Vagina (tissue), 2 donors: ENCODE data around the gene CTAGE1. TPM values are rescaled to one million over a fixed set of nuclear protein-coding genes. Genes with fewer than 3 reads are reported as not detected.
"Not testable (repeated sequence)": the region's sequence is repeated elsewhere in the genome, so short reads cannot be mapped to it uniquely, and the experiment has no call there.

ENCODE experiments used
- DNase-seq, 2 donors: peaks; one replicate each; pipeline ENCODE4 v3.0.0-alpha.2; 2017; ENCODE audit errors: extremely low spot score in 2 of 2
- H3K27ac ChIP-seq: fragments of 200-600 bp; sonication (generic); one replicate; pipeline ENCODE4 v1.5.1; 2019
- H3K27me3 ChIP-seq: fragments of 200-600 bp; sonication (generic); one replicate; pipeline ENCODE4 v1.5.1; 2019
- H3K36me3 ChIP-seq, 2 donors: fragments of 200-600 bp; sonication (generic); one replicate each; pipeline ENCODE4 v1.5.1; 2017 to 2019
- H3K4me1 ChIP-seq: fragments of 200-600 bp; sonication (generic); one replicate; pipeline ENCODE4 v1.5.1; 2019
- H3K4me3 ChIP-seq, 2 donors: fragments of 200-600 bp; sonication (generic); 1 replicate in 1 of 2; 2 replicates in 1 of 2; pipeline ENCODE4 v1.5.1; 2016 to 2019
- H3K9me3 ChIP-seq: fragments of 200-600 bp; sonication (generic); one replicate; pipeline ENCODE4 v1.5.1; 2019
- POLR2A ChIP-seq, 2 donors: fragments of 450-650 bp; IDR thresholded peaks; one replicate each; pipeline ENCODE4 v1.6.1; 2017; ENCODE audit warnings: antibody characterized with exemption in 2 of 2, mild to moderate bottlenecking in 2 of 2, moderate library complexity in 2 of 2
- POLR2AphosphoS5 ChIP-seq, 2 donors: sonication (generic); formaldehyde crosslinking; IDR thresholded peaks; one replicate each; pipeline ENCODE4 v1.9.0; 2017; ENCODE audit warnings: antibody characterized with exemption in 2 of 2, mild to moderate bottlenecking in 2 of 2, low read depth in 1 of 2; ENCODE audit not compliant: insufficient read depth in 1 of 2
- intact Hi-C: fragments of 100-400 bp; cut with DNase I; formaldehyde crosslinking; loops from one replicate; pipeline ENCODE4 v1.15.1; 2023
- total RNA-seq: library from RNA; depleted of rRNA; stranded (reverse); fragments of >200 nt; gene quantifications from one replicate; pipeline ENCODE4 v1.2.3, GENCODE V29; 2016
- TF ChIP-seq, protein P1 (sequence below), 3 experiments: fragments of 450-650 bp in 2 of 3; fragments of 200-600 bp in 1 of 3; sonication (generic) in 1 of 3; IDR thresholded peaks; one replicate each; pipeline ENCODE4 v1.5.1; 2017 to 2019; ENCODE audit warnings: antibody characterized with exemption in 3 of 3, mild to moderate bottlenecking in 2 of 3, moderate library complexity in 2 of 3

The CTAGE1 gene
- total RNA-seq, 1 donor from 2014 or later, result not detected

DNA sequence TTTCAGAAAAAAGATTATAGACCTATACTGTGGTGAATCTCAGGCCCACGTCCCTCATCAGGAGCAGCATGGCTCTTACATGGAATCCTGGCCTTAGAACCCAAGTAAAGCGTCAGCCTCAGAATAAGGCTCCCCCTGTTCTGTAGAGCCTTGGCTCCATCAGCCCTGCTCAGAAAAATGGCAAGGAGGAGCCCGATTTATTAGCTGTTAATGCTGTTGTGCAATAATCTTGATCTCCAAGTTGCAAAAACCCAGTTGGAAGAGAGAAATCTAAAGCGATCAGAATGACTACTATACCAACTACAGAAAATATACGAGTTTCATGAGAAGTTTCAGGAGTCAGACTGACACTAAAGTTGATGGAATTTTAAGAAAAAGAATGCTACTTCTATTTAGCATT, 35.6 kb upstream of the CTAGE1 start:
- Histone ChIP-seq H3K27me3 (no peaks in the 10 kb centered on the region), H3K4me1 (peaks cover 14% of the 10 kb centered on the region), H3K27ac (no peak overlapping the region), H3K36me3 (no peaks in the 10 kb centered on the region), H3K9me3 (no peaks in the 10 kb centered on the region), H3K4me3 (no peak overlapping the region)
- intact Hi-C loops, result no loop called here
- TF ChIP-seq POLR2AphosphoS5 (IDR thresholded peaks at IDR 0.05; ENCODE audit: insufficient read depth in 1 of 2, low read depth in 1 of 2) (no peak), POLR2A (IDR thresholded peaks at IDR 0.05) (no peak)
- TF ChIP-seq, protein P1, sequence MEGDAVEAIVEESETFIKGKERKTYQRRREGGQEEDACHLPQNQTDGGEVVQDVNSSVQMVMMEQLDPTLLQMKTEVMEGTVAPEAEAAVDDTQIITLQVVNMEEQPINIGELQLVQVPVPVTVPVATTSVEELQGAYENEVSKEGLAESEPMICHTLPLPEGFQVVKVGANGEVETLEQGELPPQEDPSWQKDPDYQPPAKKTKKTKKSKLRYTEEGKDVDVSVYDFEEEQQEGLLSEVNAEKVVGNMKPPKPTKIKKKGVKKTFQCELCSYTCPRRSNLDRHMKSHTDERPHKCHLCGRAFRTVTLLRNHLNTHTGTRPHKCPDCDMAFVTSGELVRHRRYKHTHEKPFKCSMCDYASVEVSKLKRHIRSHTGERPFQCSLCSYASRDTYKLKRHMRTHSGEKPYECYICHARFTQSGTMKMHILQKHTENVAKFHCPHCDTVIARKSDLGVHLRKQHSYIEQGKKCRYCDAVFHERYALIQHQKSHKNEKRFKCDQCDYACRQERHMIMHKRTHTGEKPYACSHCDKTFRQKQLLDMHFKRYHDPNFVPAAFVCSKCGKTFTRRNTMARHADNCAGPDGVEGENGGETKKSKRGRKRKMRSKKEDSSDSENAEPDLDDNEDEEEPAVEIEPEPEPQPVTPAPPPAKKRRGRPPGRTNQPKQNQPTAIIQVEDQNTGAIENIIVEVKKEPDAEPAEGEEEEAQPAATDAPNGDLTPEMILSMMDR (IDR thresholded peaks at IDR 0.05), result no peak
- no peak for DNase-seq

DNA sequence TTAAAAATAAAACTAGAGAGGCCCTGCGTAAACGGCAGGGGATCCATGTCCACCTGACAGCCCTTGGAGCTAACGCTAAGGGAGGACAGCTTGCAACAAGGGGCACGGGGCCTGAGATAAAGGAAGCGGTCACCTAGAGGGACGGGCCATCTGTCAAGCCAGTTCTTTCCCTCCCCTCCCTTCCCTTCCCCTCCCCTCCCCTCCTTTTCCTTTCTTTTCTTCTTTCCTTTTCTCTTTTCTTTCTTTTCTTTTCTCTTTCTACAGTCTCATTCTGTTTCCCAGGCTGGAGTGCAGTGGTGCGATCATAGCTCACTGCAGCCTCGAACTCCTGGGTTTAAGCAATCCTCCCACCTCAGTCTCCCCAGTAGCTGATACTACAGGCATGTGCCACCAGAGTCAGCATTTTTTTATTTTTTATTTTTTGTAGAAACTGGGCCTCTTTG, 34.5 kb upstream of the CTAGE1 start:
- TF ChIP-seq POLR2A (IDR thresholded peaks at IDR 0.05) (no peak), POLR2AphosphoS5 (IDR thresholded peaks at IDR 0.05; ENCODE audit: insufficient read depth in 1 of 2, low read depth in 1 of 2) (no peak)
- TF ChIP-seq, protein P1 (IDR thresholded peaks at IDR 0.05), result no peak
- Histone ChIP-seq H3K9me3 (no peaks in the 10 kb centered on the region), H3K4me1 (peaks cover 14% of the 10 kb centered on the region), H3K36me3 (no peaks in the 10 kb centered on the region), H3K4me3 (no peak overlapping the region), H3K27ac (no peak overlapping the region), H3K27me3 (no peaks in the 10 kb centered on the region)
- intact Hi-C loops, result no loop called here
- DNase-seq, result no peak

DNA sequence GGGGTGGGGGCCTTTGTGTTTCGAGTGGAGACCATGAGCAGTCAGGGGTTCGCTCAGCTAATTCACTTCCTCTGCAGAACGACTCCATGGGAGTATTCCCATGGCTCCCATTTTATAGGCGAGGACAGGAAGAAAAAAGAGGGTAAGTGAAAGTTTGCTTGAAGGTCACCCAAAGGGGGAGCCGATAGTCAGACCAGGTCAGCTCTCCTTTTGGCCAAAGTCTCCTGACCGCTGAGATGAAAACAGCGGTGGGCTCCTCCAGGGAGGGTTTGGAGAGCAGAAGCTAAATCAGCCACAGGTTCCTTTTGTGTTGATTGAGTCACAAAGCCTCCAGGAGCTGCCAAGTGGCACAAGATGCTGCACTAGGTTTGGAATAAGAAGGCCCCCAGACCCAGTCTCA, 34.1 kb upstream of the CTAGE1 start:
- Histone ChIP-seq H3K9me3 (no peaks in the 10 kb centered on the region), H3K4me1 (peaks cover 14% of the 10 kb centered on the region), H3K4me3 (no peak overlapping the region), H3K27ac (no peak overlapping the region), H3K27me3 (no peaks in the 10 kb centered on the region), H3K36me3 (no peaks in the 10 kb centered on the region)
- DNase-seq, result no peak
- intact Hi-C loops, result no loop called here
- TF ChIP-seq, protein P1 (IDR thresholded peaks at IDR 0.05), result no peak
- TF ChIP-seq POLR2A (IDR thresholded peaks at IDR 0.05), result no peak
- no peak for TF ChIP-seq POLR2AphosphoS5 (IDR thresholded peaks at IDR 0.05; ENCODE audit: insufficient read depth in 1 of 2, low read depth in 1 of 2)

DNA sequence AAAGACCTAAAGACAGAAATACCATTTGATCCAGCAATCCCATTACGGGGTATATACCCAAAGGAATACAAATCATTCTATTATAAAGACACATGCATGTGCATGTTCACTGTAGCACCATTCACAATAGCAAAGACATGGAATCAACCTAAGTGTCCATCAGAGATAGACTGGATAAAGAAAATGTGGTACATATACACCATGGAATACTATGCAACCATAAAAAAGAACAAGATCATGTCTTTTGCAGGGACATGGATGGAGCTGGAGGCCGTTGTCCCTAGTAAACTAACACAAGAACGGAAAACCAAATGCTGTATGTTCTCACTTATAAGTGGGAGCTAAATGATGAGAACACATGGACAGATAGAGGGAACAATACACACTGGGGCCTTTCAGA, 33.1 kb upstream of the CTAGE1 start:
- H3K4me1 ChIP-seq, result peaks cover 14% of the 10 kb centered on the region
- H3K9me3 ChIP-seq, H3K36me3 ChIP-seq, intact Hi-C loops, H3K27me3 ChIP-seq, H3K4me3 ChIP-seq, DNase-seq, H3K27ac ChIP-seq: not testable (repeated sequence)

DNA sequence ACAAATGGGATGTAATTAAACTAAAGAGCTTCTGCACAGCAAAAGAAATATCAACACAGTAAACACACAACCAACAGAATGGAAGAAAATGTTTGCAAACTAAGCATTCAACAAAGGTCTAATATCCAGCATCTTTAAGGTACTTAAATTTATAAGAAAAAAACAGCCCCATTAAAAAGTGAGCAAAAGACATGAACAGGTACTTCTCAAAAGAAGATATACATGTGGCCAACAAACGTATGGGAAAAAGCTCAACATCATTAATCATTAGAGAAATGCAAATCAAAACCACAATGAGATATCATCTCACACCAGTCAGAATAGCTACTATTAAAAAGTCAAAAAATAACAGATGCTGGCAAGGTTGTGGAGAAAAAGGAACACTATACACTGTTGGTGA, 32.6 kb upstream of the CTAGE1 start:
- H3K4me3 ChIP-seq, H3K9me3 ChIP-seq, DNase-seq, H3K27ac ChIP-seq, intact Hi-C loops, H3K27me3 ChIP-seq, H3K36me3 ChIP-seq: not testable (repeated sequence)
- H3K4me1 ChIP-seq, result peaks cover 14% of the 10 kb centered on the region

DNA sequence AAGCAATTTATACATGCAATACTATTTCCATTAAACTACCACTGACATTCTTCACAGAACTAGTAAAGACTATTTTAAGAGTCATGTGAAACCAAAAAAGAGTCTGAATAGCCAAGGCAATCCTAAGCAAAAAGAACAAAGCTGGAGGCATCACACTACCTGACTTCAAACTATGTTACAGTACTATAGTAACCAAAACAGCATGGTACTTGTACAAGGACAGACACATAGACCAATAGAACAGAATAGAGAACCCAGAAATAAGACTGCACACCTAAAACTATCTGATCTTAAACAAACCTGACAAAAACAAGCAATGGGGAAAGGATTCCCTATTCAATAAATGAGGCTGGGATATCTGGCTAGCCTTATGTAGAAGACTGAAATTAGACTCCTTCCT, 32.0 kb upstream of the CTAGE1 start:
- H3K27ac ChIP-seq, H3K9me3 ChIP-seq, H3K27me3 ChIP-seq, DNase-seq, H3K36me3 ChIP-seq, intact Hi-C loops, H3K4me3 ChIP-seq: not testable (repeated sequence)
- peaks cover 14% of the 10 kb centered on the region for H3K4me1 ChIP-seq

DNA sequence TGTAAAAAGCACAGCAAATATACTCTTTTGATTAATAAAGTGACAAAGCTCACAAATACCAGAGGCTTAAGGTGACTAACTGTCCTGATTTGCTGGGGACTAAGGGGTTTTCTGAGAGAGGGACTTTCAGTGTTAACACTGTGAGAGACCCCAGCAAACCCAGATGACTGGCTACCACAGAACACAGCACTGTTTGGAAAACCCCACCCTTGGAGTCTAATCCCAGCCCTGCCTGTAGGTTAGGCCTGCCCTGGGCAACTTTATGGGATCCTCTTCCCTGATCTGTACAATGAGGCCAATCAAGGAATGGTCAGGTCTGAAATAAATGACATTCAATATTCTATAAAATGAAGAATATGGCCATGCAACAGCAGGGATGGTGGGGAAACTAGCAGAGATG, 30.5 kb upstream of the CTAGE1 start:
- no peaks in the 10 kb centered on the region for H3K27me3 ChIP-seq
- intact Hi-C loops, result no loop called here
- H3K4me1 ChIP-seq, result peaks cover 14% of the 10 kb centered on the region
- no peak overlapping the region for H3K27ac ChIP-seq
- TF ChIP-seq, protein P1 (IDR thresholded peaks at IDR 0.05), result no peak
- TF ChIP-seq POLR2AphosphoS5 (IDR thresholded peaks at IDR 0.05; ENCODE audit: insufficient read depth in 1 of 2, low read depth in 1 of 2) (no peak), POLR2A (IDR thresholded peaks at IDR 0.05) (no peak)
- no peak overlapping the region for H3K4me3 ChIP-seq
- no peak for DNase-seq
- no peaks in the 10 kb centered on the region for H3K36me3 ChIP-seq
- H3K9me3 ChIP-seq, result no peaks in the 10 kb centered on the region
